MCF 10A (cell line): Measurements from ENCODE around the gene DYNC1LI1. TPM values are rescaled to one million over a fixed set of nuclear protein-coding genes. Genes with fewer than 3 reads are reported as not detected.

Experiments
- Bru-seq: library from RNA; stranded (reverse); fragments of 400-500 nt; gene quantifications from one replicate; lab custom pipeline; 2021; lab: Mats Ljungman, UMichigan
- BruChase-seq, 2 experiments: library from RNA; stranded (reverse); fragments of 400-500 nt; gene quantifications; one replicate each; lab custom pipeline; 2021; lab: Mats Ljungman, UMichigan
- BruUV-seq: library from RNA; stranded (reverse); fragments of 400-500 nt; replicated peaks from 2 replicates; lab custom pipeline; 2021; lab: Mats Ljungman, UMichigan
- CTCF ChIA-PET: fragments of 300-600 bp; sonication (Branson Sonifier 250); formaldehyde crosslinking; extraction: SDS; loops from one replicate; lab custom pipeline; 2021; ENCODE audit warnings: antibody characterized with exemption, inconsistent platforms; lab: Yijun Ruan, JAX
- POLR2A ChIA-PET: fragments of 300-600, 350-650 bp; sonication (Branson Sonifier 250); formaldehyde crosslinking; extraction: SDS; loops from one replicate; lab custom pipeline; 2020; ENCODE audit warnings: antibody characterized with exemption, inconsistent platforms; lab: Yijun Ruan, JAX
- DNase-seq: peaks from one replicate; pipeline ENCODE4 v3.0.0-alpha.2; 2018; ENCODE audit not compliant: unreplicated experiment
- H3K27ac Mint-ChIP-seq: one replicate; pipeline ENCODE4 v1.8.0; 2022; ENCODE audit warnings: mild to moderate bottlenecking, low read depth, mixed read lengths; ENCODE audit not compliant: unreplicated experiment
- H3K27me3 Mint-ChIP-seq: one replicate; pipeline ENCODE4 v1.8.0; 2022; ENCODE audit warnings: mixed read lengths; ENCODE audit not compliant: insufficient read depth, unreplicated experiment
- H3K36me3 Mint-ChIP-seq: one replicate; pipeline ENCODE4 v1.8.0; 2022; ENCODE audit warnings: mild to moderate bottlenecking, moderate library complexity, mixed read lengths; ENCODE audit not compliant: insufficient read depth, unreplicated experiment
- H3K4me1 Mint-ChIP-seq: one replicate; pipeline ENCODE4 v1.8.0; 2022; ENCODE audit warnings: mixed read lengths; ENCODE audit not compliant: insufficient read depth, unreplicated experiment
- H3K4me3 Mint-ChIP-seq: one replicate; pipeline ENCODE4 v1.8.0; 2022; ENCODE audit warnings: mild to moderate bottlenecking, moderate library complexity, mixed read lengths; ENCODE audit not compliant: unreplicated experiment
- H3K9me3 Mint-ChIP-seq: one replicate; pipeline ENCODE4 v1.8.0; 2022; ENCODE audit warnings: mixed read lengths; ENCODE audit not compliant: unreplicated experiment
- CTCF ChIP-seq: fragments of 200-600 bp; IDR thresholded peaks from one replicate; pipeline ENCODE4 v1.8.0; 2022; ENCODE audit warnings: antibody characterized with exemption, mild to moderate bottlenecking; ENCODE audit not compliant: unreplicated experiment
- intact Hi-C: fragments of 100-400 bp; cut with micrococcal nuclease; formaldehyde crosslinking; loops from 2 replicates; pipeline ENCODE4 v1.14.1; 2022
- long read RNA-seq: library from polyadenylated mRNA; stranded (forward); transcript quantifications from one replicate; pipeline ENCODE4 v2.0.0, GENCODE V29; 2022
- total RNA-seq: library from RNA; stranded (reverse); gene quantifications from 2 replicates; pipeline ENCODE4 v1.2.3, GENCODE V29; 2022

DYNC1LI1 gene
- total RNA-seq: 39.1 and 47.6 TPM in 2 replicates
- percentile 79 among the genes with signal in this experiment for Bru-seq, nascent RNA
- BruChase-seq, experiment 1, labeled RNA remaining after a 6-hour chase: percentile 82 among the genes with signal in this experiment
- percentile 75 among the genes with signal in this experiment for BruChase-seq, experiment 2, labeled RNA remaining after a 2-hour chase
- long read RNA-seq, transcript DYNC1LI1-201 (13 exons, 2,504 nt): major isoform, 108 of 119 reads
- long read RNA-seq, partial matches to known transcripts: 2 of 119 reads
- long read RNA-seq, other reads (novel, unspliced or antisense): 9 of 119 reads

GRCh38 chr3:32570421-32571191 lies at the start of gene DYNC1LI1:
DYNC1LI1 (minus strand) TSS chr3:32570858; CDS start chr3:32570770, 88 bp downstream.
- no peak for TF ChIP-seq CTCF
- no peaks in the 10 kb centered on the region for H3K27me3 Mint-ChIP-seq
- H3K9me3 Mint-ChIP-seq: no peaks in the 10 kb centered on the region
- no peaks in the 10 kb centered on the region for H3K36me3 Mint-ChIP-seq
- peak within 1 kb of the TSS; percentile 88 for H3K27ac Mint-ChIP-seq
- intact Hi-C loops: no loop called here
- no peaks in the 10 kb centered on the region for H3K4me1 Mint-ChIP-seq
- ChIA-PET POLR2A (interaction anchor here (0.7 to 2.5 kb wide), 15 partner anchors 7 to 163 kb away, joined by 3 to 28 read pairs (median 4); partner anchors contain the start of gene CNOT10), CTCF (interaction anchor here (0.7 kb wide), 1 partner anchor 97 kb away, joined by 3 read pairs; no protein-coding TSS in a partner anchor)
- no TSS peak for BruUV-seq
- DNase-seq: peak; percentile 94
- H3K4me3 Mint-ChIP-seq: peak within 1 kb of the TSS; percentile 90

GRCh38 chr3:32619395-32619794 lies 48.7 kb upstream of the DYNC1LI1 start:
- TF ChIP-seq CTCF: no peak
- BruUV-seq: no TSS peak
- Mint-ChIP-seq H3K4me1 (no peaks in the 10 kb centered on the region), H3K36me3 (no peaks in the 10 kb centered on the region), H3K27me3 (no peaks in the 10 kb centered on the region), H3K4me3 (no peak overlapping the region), H3K9me3 (no peaks in the 10 kb centered on the region), H3K27ac (no peak overlapping the region)
- ChIA-PET POLR2A (no interaction called here), CTCF (interaction anchor here (0.6 kb wide), 1 partner anchor 597 kb away, joined by 4 read pairs; no protein-coding TSS in a partner anchor)
- intact Hi-C loops: no loop called here
- DNase-seq: no peak

- CTCF ChIA-PET: interaction anchor here (0.5 to 0.6 kb wide), 2 partner anchors 25 to 1743 kb away, joined by 3 read pairs; no protein-coding TSS in a partner anchor
- Mint-ChIP-seq H3K9me3 (peaks cover 8% of the 10 kb centered on the region), H3K27me3 (no peaks in the 10 kb centered on the region), H3K4me1 (peaks cover 6% of the 10 kb centered on the region), H3K4me3 (no peak overlapping the region), H3K27ac (no peak overlapping the region), H3K36me3 (no peaks in the 10 kb centered on the region)
- intact Hi-C loops: no loop called here
- POLR2A ChIA-PET: interaction anchor here (0.6 to 1.2 kb wide), 4 partner anchors 9 to 48 kb away, joined by 3 to 7 read pairs (median 4); no protein-coding TSS in a partner anchor
- TF ChIP-seq CTCF: no peak
- no peak for DNase-seq
- BruUV-seq: no TSS peak
These were observed 45.8 kb upstream of the DYNC1LI1 start for GRCh38 chr3:32616267-32616962.
